Liver (tissue), 3 donors: ENCODE measurements around the gene LPCAT1.

Experiments used
- CTCF ChIP-seq: fragments of 150-350 bp; IDR thresholded peaks from 2 replicates; pipeline ENCODE4 v1.5.1; 2017; ENCODE audit warnings: improper control_type of control experiment, low read depth, low read length; ENCODE audit not compliant: missing input control
- GABPA ChIP-seq, 2 donors: IDR thresholded peaks in 1 of 2; conservative IDR thresholded peaks in 1 of 2; 2 replicates each; pipeline ENCODE4 v1.6.1; 2016; ENCODE audit warnings: antibody characterized with exemption in 2 of 2, mild to moderate bottlenecking in 1 of 2, moderate library complexity in 1 of 2
- RAD21 ChIP-seq, 2 donors: IDR thresholded peaks; 2 replicates each; pipeline ENCODE4 v1.6.1; 2016; ENCODE audit warnings: antibody characterized with exemption in 2 of 2, mild to moderate bottlenecking in 2 of 2
- YY1 ChIP-seq: IDR thresholded peaks from 2 replicates; pipeline ENCODE4 v1.6.1; 2016; ENCODE audit warnings: antibody characterized with exemption, mild to moderate bottlenecking
- TF ChIP-seq, protein P1 (sequence below): IDR thresholded peaks from 2 replicates; pipeline ENCODE4 v1.6.1; 2016; ENCODE audit warnings: antibody characterized with exemption
- TF ChIP-seq, protein P2 (sequence below): IDR thresholded peaks from 2 replicates; pipeline ENCODE4 v1.6.1; 2016; ENCODE audit warnings: antibody characterized with exemption, mild to moderate bottlenecking
- donor health status: healthy.
- donor health status: healthy.

DNA sequence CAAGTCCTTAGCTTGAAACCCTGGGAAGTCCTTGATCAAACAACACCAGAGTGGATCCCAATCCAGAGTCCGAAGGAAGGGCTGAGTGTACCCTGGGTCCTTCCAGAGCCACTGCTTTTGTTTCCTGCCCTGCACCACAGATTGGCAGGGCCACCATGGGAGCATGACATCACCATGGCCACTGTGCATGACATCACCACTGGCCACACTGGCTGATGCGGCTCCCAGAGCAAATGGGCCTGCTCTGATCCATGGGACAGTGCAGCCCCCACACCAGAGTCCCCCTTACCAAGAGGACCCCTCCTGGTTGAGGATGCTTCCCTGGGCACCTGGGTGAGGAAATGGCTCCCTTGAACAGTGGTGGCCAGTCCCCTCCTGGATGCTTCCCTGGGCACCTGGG is 88.4 kb downstream of the LPCAT1 start:
- TF ChIP-seq YY1 (no peak), CTCF (no peak), GABPA (IDR thresholded peaks at IDR 0.05 in 1 of 2, conservative IDR thresholded peaks at IDR 0.05 in 1 of 2) (no peak), RAD21 (IDR thresholded peaks at IDR 0.05) (no peak)
- TF ChIP-seq, protein P1, sequence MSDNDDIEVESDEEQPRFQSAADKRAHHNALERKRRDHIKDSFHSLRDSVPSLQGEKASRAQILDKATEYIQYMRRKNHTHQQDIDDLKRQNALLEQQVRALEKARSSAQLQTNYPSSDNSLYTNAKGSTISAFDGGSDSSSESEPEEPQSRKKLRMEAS, result no peak
- TF ChIP-seq, protein P2, sequence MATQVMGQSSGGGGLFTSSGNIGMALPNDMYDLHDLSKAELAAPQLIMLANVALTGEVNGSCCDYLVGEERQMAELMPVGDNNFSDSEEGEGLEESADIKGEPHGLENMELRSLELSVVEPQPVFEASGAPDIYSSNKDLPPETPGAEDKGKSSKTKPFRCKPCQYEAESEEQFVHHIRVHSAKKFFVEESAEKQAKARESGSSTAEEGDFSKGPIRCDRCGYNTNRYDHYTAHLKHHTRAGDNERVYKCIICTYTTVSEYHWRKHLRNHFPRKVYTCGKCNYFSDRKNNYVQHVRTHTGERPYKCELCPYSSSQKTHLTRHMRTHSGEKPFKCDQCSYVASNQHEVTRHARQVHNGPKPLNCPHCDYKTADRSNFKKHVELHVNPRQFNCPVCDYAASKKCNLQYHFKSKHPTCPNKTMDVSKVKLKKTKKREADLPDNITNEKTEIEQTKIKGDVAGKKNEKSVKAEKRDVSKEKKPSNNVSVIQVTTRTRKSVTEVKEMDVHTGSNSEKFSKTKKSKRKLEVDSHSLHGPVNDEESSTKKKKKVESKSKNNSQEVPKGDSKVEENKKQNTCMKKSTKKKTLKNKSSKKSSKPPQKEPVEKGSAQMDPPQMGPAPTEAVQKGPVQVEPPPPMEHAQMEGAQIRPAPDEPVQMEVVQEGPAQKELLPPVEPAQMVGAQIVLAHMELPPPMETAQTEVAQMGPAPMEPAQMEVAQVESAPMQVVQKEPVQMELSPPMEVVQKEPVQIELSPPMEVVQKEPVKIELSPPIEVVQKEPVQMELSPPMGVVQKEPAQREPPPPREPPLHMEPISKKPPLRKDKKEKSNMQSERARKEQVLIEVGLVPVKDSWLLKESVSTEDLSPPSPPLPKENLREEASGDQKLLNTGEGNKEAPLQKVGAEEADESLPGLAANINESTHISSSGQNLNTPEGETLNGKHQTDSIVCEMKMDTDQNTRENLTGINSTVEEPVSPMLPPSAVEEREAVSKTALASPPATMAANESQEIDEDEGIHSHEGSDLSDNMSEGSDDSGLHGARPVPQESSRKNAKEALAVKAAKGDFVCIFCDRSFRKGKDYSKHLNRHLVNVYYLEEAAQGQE, result no peak
